ENCODE data around the gene GPX4. TPM values are rescaled to one million over a fixed set of nuclear protein-coding genes. Genes with fewer than 3 reads are reported as not detected.

GPX4 gene
- total RNA-seq, 1 donor from 2014 or later, result 169 TPM

DNA sequence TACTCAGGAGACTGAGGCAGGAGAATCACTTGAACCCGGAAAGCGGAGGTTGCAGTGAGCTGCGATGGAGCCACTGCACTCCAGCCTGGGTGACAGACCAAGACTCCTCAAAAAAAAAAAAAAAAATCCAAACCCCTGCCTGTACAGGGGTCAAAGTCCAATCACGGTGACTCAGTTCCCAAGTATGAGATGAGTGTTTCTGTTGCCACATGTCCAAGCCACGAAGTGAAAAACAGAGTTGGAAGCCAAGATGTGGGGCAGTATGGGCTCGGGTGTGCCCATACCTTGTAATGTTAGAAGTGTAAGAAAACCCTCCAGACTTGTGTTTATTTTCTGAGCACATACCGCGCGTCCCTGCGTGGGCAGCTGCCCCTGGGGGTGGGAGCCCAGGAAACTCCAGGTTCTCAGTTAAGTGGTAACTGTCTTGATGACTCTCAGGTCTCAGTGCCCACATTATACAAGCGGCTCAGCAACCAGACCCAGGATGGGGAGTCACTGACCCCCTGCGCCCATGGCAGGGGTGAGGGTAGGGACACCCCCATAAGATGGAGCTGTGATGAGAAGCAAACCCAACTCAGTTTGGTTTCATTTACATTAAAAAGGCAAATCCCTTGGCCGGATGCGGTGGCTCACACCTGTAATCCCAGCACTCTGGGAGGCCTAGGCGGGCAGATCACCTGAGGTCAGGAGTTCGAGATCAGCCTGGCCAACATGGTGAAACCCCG lies 1.2 kb upstream of the GPX4 start:
- DNase-seq (ENCODE audit: low spot score), result peak; percentile 83

DNA sequence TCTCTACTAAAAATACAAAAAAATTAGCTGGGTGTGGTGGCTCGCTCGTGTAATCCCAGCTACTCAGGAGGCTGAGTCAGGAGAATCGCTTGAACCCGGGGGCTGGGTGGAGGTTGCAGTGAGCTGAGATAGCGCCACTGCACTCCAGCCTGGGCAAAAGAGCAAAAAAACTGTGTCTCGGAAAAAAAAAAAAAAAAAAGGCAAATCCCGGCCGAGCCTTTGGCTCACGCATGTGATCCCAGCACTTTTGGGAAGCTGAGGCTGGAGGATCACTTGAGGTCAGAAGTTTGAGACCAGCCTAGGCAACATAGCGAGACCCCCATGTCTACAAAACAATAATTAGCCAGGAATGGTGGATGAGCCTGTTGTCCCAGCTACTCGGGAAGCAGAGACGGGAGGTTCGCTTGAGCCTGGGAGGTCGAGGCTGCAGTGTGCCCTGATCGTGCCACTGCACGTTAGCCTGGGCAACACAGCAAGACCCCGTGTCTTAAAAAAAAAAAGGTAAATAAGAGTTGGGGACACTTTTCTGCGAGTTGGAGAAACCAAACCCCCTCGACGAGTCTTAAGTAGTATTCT lies 574 bp upstream of the GPX4 start:
- DNase-seq (ENCODE audit: low spot score), result peak; percentile 61

DNA sequence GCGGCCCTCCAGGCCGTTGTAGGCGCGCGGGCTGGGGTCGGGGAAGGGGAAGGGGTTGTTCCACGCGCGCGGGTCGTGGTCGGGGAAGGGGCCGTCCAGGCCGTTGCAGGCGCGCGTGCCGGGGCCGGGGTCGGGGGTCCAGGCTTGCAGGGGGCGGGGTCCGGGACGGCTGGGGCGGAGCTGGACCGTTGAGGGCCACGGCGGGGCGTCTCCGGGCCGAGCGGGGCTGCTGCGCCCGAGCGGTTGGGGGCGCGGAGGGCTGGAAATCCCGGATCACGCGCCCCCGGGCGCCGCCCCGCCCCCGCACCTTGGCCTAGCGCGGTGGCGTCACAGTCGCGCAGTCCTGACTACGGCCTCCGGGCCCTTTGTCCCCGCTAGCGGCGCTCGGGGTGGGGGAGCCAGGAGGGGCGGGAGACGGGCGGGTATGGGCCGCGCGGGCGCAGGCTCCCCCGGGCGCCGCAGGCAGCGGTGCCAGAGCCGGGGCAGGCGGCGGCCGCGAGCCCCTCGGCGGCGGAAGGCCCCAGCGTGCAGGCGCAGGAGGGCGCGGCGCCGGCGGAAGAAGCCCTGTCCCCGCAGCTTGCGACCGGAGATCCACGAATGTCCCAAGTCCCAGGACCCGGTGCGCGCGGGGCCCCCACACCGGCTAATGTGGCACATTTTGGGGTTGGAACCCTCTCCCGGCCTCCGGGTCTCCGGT lies 665 bp downstream of the GPX4 start:
- peak; percentile 55 for DNase-seq (ENCODE audit: low spot score)

DNA sequence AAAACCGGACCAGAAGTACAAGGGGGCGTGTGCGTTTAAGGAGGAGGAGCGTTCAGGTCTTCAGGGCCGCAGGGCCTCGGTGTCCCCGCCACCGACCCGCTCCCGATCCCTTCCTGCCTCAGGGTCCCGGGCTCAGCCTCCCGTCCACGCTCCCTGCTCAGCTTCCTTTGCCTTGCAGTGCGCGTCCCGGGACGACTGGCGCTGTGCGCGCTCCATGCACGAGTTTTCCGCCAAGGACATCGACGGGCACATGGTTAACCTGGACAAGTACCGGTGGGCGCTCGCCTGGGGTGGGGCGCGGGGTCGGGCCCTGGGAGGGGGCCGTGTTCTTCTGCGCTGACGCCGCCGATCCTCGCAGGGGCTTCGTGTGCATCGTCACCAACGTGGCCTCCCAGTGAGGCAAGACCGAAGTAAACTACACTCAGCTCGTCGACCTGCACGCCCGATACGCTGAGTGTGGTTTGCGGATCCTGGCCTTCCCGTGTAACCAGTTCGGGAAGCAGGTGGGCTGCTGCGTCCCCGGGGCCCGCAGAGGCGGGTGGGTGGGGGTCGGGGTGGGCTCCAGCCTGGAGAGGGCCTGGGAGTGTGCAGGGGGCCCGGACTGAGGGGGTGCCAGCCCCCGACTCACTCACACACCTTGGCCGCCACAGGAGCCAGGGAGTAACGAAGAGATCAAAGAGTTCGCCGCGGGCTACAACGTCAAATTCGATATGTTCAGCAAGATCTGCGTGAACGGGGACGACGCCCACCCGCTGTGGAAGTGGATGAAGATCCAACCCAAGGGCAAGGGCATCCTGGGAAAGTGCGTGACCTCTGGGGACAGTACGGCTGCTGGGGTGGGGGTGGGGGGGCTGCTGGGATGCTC lies 1.4 kb downstream of the GPX4 start:
- peak; percentile 44 for DNase-seq (ENCODE audit: low spot score)

DNA sequence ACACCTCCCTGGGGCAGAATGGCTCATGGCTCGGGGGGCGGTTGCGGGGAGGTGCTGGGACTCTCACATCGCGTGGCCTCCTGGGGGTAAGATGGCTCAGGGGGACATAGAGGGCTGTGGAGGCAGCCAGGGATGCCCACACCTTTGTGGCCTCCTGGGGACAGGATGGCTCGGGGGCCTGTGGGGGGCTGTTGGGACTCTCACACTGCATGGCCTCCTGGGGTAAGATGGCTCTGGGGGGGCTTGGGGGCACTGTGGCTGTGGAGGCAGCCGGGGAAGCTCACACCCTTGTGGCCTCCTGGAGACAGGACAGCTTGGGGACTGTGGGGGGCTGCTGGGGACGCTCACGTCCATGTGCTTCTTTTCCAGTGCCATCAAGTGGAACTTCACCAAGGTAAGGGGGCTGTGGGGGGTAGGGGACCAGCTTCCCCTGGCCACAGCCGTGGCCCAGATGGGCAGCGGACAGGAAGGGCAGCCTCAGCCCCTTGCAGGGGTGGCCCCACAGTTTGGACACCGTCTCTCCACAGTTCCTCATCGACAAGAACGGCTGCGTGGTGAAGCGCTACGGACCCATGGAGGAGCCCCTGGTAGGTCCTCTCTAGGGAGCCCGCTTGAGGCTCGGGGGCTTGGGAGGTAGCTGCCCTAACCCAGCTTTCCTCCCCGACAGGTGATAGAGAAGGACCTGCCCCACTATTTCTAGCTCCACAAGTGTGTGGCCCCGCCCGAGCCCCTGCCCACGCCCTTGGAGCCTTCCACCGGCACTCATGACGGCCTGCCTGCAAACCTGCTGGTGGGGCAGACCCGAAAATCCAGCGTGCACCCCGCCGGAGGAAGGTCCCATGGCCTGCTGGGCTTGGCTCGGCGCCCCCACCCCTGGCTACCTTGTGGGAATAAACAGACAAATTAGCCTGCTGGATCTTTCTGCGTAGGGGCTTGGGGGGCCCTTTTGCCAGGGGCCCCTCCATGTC lies 2.4 kb downstream of the GPX4 start:
- DNase-seq (ENCODE audit: low spot score), result no peak

DNA sequence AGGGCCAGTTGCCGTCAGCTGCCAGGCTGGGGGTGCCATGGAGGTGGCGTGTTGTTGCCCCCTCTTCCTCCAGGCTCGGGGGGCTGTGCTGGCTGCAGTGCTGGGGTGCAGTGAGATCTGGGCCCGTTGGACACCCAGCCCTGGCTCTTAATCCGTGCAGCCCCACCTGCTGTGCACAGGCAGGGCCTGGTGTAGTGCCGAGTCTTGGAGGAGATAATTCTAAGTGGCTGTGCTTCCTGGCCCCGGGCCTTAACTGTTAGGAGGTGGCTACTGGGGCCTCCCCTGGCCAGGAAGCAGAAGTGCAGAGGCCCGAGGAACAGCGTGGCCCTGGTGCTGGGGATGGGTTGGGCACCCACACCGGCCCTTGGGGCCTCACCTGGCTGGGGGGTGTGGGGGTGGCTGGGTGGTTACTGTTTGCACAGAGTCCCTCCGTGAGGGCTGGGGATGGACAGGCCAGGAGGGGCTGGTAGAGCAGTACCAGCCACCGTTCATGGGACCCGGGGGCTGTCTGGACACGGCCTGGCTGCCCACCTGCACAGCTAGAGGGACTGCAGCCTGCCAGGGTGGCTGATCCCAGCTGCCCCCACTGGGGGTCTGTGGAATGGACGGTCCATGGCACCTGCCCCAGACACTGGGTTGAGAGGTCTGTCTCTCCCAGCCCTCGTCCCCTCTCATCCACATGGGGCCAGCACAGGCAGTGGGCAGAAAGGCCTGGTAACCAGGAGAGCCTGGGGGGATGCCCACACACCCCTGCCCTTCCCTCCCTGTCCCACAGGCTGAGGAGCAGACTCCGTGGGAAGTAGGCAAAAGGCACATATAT lies 3.3 kb downstream of the GPX4 start:
- DNase-seq (ENCODE audit: low spot score), result no peak

DNA sequence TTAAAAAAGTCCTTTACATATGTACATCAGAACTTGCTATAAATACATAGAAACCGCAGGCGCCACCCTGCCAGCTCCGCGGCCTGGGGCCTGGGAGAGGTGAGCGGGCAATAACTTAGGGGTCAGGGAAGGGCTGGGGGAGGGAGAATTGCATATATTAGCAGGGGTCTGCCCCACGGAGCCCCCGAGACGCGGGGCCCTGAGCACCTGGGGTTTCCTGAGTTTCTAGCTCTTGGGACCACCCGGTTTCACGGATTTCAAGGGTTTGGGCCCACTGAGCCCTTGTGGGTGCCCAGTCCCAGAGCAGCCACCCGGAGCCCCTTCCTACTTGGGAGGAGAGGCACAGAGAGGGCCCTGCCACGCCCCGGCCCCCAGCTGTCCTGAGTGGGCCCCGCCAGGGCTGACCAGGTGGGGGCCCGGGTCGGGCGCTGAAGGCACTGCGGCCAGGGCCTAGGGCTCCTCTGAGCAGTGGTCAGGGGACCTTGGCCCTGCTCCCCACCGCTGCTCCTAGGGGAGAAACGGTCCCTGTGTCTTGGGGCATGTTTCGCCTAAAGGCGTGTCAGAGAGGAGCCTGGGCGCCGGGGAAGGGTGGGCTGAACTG lies 4.0 kb downstream of the GPX4 start:
- DNase-seq (ENCODE audit: low spot score), result no peak

DNA sequence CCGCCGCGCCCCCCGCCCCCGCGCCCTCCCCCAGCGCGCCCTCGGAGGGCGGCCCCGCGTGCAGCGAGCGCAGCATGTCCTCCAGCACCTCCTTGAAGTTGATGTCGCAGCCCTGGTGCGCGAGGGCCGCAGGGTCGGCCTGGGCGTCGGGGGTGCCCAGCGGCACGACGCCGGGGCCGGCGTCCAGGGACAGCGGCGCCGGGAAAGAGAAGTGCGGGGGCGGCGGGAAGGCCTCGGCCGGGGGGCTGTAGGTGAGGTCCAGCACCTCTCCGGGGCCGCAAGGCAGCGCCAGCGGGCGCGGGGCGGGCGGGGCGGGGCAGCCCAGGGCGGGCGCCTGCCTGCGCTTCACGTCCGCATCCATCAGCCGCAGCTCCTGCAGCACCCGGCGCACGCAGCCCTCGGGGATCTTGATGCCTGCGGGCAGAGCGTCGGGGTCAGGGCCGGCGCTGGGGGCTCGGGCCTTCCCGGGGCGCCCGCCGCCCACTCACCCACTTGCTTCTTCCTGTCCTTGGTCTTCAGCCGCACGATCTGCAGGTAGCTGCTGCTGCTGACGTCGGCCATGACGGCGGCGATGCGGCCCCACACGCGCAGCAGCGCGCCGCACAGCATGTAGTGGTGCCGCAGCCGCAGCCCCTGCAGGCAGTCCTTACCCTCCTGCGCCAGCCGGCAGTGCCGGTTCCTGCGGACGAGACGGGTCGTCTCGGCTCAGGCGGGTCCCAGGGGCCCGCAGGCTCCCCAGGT lies 4.7 kb downstream of the GPX4 start:
- no peak for DNase-seq (ENCODE audit: low spot score)

DNA sequence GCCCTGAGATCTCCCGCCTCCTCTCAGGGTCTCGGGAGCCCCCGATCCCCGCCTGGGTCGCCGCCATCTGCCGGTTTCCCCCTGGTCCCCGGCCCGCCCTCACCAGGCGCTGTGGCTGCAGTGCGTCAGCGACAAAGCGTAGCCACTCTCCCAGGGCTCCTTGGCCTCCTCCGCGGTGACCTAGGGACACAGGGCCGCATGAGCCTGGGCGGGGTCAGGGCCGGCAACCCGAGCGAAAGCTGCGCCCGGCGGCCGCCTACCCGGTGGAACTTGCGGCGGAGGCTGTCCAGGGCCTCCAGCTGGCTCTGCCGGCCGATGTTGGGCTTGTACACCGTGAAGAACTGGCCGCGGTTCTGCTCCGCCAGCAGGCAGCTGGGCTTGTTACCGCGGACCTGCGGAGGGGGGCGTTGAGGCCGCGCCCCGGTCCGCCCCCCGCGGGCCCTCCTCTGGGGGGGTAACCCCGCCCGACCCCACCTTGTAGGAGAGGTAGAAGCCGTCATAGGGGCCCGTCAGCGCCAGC lies 5.3 kb downstream of the GPX4 start:
- no peak for DNase-seq (ENCODE audit: low spot score)

DNA sequence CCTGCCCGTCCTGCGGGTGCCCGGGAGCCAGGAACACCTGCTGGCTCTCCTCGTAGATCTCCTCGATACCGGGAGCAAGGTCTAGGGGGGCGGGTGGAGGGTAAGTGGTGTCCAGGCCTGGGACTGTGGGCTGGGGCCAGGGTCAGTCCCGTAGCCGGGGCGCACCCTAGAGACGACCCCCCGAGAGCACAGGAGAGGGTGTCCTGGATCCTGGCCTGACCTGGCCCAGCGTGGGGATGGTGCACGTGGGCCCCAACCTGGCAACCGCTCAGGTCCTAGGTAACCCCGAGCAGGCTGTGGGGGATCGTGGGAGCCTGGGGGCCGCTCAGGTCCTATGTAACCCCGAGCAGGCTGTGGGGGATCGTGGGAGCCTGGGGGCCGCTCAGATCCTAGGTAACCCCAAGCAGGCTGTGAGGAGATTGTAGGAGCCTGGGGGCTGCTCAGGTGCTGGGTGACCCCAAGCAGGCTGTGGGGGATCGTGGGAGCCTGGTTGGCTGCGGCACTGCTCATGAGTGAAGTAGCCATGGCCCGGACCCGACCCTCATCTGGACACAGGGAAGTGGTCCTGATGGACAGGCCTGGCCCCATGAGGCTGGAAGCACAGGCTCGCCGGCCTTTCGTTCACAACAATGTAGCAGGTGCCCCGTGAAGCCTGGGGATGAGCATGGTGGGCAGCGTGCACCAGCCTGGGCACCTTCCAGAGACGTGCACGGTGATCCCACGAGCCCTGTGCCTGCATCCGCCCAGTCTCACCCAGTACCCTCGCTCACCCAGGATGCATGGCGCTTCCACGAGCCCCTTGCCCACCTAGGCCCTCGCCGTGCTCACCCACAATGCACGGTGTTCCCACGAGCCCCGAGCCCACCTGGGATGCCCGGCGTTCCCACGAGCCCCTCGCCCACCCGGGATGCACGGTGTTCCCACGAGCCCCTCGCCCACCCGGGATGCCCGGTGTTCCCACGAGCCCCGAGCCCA lies 6.2 kb downstream of the GPX4 start:
- no peak for DNase-seq (ENCODE audit: low spot score)

DNA sequence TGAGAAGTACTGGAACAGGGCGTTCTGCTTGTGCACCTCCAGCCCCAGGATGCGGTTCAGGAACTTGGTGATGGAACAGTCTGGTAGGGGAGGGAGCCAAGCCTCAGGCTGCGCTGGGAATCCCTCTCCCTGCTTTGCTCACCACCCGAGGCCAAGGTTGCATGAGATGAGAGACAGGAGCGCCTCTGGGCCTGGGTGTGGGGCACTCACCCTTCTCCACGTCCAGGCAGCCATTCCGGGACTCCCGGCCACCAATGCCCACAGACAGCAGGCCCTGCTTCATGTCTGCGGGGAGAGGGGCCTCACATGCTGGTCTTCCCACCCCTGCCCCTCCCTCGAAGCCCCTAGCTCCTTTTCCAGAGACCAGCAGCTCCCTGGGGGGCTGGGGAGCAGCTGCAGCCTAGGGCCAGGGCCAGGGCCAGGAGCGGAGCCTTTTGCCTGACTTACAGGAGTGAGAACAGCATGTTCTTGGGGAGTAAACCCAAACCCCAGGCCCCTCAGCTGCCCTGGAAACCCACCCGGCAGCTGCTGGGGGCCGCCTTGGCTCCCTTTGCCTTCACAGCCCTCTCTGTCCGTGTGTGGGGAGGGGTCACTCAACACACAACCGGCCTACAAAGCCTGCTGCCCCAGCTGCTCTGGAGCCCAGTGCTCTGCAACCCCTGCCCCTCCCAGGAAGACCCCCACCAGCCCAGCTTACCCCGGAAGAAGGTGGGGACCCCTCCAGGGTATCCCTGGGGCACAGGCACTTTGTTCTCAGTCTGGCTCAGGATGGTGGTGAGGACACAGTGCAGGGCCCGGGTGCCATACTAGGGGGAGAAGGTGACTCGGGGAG lies 7.2 kb downstream of the GPX4 start:
- no peak for DNase-seq (ENCODE audit: low spot score)

DNA sequence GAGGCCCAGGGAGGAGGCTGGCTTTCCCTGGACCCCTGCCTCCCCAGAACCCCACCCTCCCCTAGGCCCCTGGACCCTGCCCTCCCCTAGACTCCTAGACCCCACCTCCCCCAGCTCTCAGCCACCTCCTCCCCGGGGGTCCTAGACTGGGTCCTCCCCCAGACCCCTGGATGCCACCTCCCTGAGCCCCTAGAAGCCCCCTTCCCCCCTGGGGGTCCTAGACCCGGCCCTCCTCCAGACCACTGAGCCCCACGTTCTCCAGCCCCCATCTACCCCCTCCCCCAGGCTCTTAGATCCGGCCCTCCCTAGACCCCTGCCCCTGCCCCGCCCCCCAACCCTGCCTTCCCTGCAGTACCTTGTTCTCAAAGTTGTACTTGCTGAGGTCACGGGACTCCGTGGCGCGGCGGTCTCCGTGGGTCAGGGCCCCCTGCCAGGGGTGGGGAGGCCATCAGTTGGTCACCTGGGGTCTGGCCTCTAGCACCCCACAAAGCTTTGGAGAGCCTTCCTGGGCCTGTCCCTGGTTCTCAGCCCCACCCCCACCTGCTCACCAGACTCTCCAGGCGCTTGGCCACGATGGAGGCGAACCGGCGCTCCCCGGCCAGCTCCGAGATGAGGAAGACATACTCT lies 8.0 kb downstream of the GPX4 start:
- DNase-seq (ENCODE audit: low spot score), result no peak

DNA sequence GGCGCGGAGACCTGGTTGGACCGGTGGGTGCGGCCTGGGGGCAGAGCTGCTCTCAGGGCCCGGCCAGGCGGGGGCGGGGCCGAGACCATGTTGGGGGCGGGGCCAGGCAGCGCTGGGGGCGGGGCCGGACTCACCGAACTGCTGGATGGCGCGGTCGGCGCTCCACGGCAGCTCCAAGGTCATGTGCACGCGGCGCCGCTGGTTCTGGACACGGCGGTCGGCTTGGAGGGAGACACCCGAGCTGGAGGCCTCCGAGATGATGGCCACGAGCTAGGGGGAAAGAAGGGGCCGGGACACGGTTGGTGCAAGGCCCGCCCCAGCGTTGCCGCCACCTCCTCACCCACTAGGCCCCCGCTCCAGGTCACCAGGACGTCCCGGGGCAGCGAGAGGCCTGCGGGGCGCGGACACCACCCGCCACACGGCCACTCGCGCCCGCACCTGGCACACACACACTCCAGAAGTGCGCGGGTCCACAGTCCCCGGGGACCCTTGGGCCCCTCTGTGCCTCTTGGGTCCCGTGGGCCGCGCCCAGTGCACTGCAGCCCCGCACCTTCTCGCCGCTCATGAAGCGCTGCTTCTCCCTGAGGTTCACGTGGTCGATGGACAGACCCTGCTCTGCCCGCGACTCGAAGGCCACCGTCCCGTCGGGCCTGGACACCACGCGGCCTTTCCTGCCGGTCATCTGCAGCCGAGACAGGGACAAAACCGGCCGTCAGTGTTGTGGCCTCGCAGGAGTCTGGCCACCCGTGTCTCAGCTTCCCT lies 8.7 kb downstream of the GPX4 start:
- no peak for DNase-seq (ENCODE audit: low spot score)

DNA sequence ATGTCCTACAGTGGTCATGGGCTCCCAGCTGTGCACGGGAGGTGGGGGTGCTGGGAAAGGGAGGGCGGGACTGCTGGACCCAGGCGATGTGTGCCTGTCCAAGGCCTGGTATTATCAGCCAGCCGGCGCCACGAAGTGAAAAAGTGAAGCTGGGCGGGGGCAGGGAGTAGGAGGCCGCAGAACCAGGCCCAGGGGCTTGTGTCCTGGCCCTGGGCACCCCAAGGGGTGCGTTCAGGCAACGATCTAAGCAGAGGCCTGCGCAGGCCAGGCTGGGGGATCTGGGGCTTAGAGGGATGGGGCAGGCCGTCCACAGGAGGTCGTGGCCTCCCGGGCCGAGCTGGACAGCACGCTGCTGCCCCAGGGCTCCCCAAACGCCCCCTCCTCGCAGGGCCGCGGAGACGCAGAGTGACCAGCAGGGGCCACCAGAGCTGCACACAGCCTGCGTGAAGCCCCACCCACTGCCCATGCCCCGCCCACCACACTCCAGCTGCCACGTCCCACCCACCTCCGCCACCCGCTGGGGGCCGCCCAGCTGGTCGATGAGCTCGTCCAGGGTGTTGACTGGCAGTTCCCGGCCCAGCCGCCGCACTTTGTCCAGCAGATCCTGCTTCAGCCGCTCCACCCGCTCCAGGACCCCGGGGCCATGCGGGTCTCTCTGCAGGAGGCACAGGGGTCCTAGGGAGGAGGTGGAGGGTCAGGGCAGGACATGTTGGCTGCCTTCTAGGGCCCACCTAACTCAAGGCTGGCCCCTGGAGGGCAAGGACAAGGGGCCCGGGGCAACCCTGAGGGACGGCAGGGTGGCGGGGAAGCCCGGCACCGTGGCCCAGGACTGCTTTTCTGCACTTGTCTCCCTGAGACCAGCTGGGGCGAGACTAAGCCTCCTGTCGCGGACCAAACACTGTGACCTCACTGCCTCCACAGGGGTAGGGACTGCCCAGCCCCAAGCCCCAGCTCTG lies 9.5 kb downstream of the GPX4 start:
- peak; percentile 94 for DNase-seq (ENCODE audit: low spot score)
